Colonic mucosa (tissue), 4 donors: Measurements from ENCODE around the gene ARPC5. TPM values are rescaled to one million over a fixed set of nuclear protein-coding genes. Genes with fewer than 3 reads are reported as not detected.

ENCODE experiments used
- DNase-seq: peaks from one replicate; pipeline ENCODE4 v3.0.0-alpha.2; 2020
- H3K27ac ChIP-seq: fragments of 200-600 bp; one replicate; pipeline ENCODE4 v1.8.0; 2021
- H3K27me3 ChIP-seq: fragments of 200-600 bp; one replicate; pipeline ENCODE4 v1.8.0; 2021
- H3K36me3 ChIP-seq: fragments of 200-600 bp; one replicate; pipeline ENCODE4 v1.8.0; 2021
- H3K4me1 ChIP-seq: fragments of 200-600 bp; one replicate; pipeline ENCODE4 v1.8.0; 2021; ENCODE audit warnings: mild to moderate bottlenecking
- H3K4me3 ChIP-seq: fragments of 200-600 bp; one replicate; pipeline ENCODE4 v1.8.0; 2021
- H3K9ac ChIP-seq, 2 donors: one replicate each; pipeline ENCODE4 v1.7.0; 2013; ENCODE audit warnings: control low read depth in 2 of 2, low read depth in 2 of 2, low read length in 2 of 2
- H3K9me3 ChIP-seq: fragments of 200-600 bp; one replicate; pipeline ENCODE4 v1.8.0; 2021
- intact Hi-C: fragments of 100-400 bp; cut with DNase I; formaldehyde crosslinking; loops from one replicate; pipeline ENCODE4 v1.14.1; 2022
- total RNA-seq, 2 donors: library from RNA; stranded (reverse); fragmentation: NEBNext Ultra II Directional in 1 of 2; extraction: Animal tissue kit (Norgen Biotek cat#: 25700) in 1 of 2; gene quantifications; one replicate each; pipeline ENCODE4 v1.2.1, GENCODE V29; 2021
- TF ChIP-seq, protein P1 (sequence below): fragments of 200-600 bp; IDR thresholded peaks from one replicate; pipeline ENCODE4 v1.8.0; 2022; ENCODE audit warnings: antibody characterized with exemption, mild to moderate bottlenecking
- donor health status: healthy.
- donor health status: DM: no; HTN: no; CAD: no.
- donor health status: DM: no; HTN: no; CAD: no.

Gene ARPC5
- total RNA-seq, 2 donors from 2014 or later = 147 to 189 TPM

DNA sequence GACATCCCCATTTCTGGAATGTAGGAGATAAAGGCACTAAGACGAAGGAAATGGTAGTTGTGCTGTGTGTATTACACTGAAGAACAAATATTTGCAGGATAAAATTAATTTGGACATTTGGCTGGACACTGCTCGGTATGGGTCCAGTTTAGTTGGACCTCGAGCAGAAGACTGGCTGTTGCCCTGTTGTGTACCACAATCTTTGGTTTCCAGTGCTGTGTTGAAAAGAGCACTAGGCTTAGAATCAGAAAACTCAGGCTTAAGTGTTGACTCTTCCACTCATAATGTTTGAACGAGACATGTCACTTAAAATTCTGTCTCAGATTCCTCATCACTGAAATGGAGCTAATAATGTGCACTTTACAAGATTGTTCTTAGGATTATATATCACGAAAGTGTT is 1.2 kb upstream of the ARPC5 start:
- H3K36me3 ChIP-seq = no peaks in the 10 kb centered on the region
- no peak overlapping the region for H3K4me3 ChIP-seq
- no peaks in the 10 kb centered on the region for H3K9me3 ChIP-seq
- no peak overlapping the region for H3K9ac ChIP-seq
- no peaks in the 10 kb centered on the region for H3K27me3 ChIP-seq
- TF ChIP-seq, protein P1, sequence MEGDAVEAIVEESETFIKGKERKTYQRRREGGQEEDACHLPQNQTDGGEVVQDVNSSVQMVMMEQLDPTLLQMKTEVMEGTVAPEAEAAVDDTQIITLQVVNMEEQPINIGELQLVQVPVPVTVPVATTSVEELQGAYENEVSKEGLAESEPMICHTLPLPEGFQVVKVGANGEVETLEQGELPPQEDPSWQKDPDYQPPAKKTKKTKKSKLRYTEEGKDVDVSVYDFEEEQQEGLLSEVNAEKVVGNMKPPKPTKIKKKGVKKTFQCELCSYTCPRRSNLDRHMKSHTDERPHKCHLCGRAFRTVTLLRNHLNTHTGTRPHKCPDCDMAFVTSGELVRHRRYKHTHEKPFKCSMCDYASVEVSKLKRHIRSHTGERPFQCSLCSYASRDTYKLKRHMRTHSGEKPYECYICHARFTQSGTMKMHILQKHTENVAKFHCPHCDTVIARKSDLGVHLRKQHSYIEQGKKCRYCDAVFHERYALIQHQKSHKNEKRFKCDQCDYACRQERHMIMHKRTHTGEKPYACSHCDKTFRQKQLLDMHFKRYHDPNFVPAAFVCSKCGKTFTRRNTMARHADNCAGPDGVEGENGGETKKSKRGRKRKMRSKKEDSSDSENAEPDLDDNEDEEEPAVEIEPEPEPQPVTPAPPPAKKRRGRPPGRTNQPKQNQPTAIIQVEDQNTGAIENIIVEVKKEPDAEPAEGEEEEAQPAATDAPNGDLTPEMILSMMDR = no peak
- intact Hi-C loops = no loop called here
- no peak overlapping the region for H3K27ac ChIP-seq
- H3K4me1 ChIP-seq = peaks cover 15% of the 10 kb centered on the region
- DNase-seq = no peak

- Histone ChIP-seq H3K27ac (peak overlapping the region; percentile 98), H3K9ac (peak overlapping the region; percentile 31 to 87), H3K36me3 (no peaks in the 10 kb centered on the region), H3K4me3 (peak overlapping the region; percentile 77), H3K27me3 (no peaks in the 10 kb centered on the region), H3K9me3 (no peaks in the 10 kb centered on the region), H3K4me1 (peaks cover 15% of the 10 kb centered on the region)
- intact Hi-C loops = no loop called here
- no peak for DNase-seq
- TF ChIP-seq, protein P1 = no peak
Observed at GRCh38 chr1:183636334-183636682, 725 bp upstream of the ARPC5 start.

GRCh38 chr1:183635099-183635605 is 431 bp downstream of the ARPC5 start:
- Histone ChIP-seq H3K9me3 (no peaks in the 10 kb centered on the region), H3K4me3 (peak overlapping the region; percentile 77), H3K27ac (peak overlapping the region; percentile 98), H3K4me1 (peaks cover 15% of the 10 kb centered on the region), H3K36me3 (no peaks in the 10 kb centered on the region), H3K27me3 (no peaks in the 10 kb centered on the region), H3K9ac (peak overlapping the region; percentile 87 to 89)
- DNase-seq = peak; percentile 64
- intact Hi-C loops = no loop called here
- TF ChIP-seq, protein P1 = no peak

DNA sequence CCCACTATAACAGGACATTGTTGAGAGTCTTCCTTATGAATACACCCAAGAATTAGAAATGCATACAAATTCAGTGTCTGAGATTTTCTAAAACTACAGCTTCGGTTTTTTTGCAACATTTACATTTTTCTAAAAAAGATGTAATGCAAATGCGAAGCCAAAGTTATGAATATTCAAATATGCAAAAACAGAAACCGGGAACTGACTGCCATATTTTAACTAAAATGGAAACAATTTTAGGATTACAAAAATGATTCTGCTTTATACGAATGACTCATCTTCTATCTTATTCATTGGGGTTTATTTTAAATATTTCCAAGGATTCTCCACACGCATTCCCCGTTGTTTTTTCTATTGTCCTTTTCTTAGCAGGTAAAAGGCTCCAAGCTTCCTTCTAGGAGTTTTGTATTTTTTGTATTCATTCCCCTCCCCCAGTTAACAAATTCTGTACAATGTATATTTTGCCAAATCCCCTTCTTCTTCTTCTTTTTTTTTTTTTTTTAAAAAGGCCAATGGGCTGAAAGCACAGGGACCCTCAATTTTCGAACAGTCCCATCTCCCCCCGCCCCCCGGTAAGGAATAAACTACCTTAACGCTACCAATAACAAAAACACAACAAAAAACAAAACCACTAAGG is 1.0 kb downstream of the ARPC5 start:
- intact Hi-C loops = no loop called here
- peak overlapping the region; percentile 77 for H3K4me3 ChIP-seq
- TF ChIP-seq, protein P1 = no peak
- peaks cover 15% of the 10 kb centered on the region for H3K4me1 ChIP-seq
- no peaks in the 10 kb centered on the region for H3K9me3 ChIP-seq
- H3K36me3 ChIP-seq = no peaks in the 10 kb centered on the region
- no peak for DNase-seq
- H3K27ac ChIP-seq = peak overlapping the region; percentile 98
- peak overlapping the region; percentile 87 to 89 for H3K9ac ChIP-seq
- no peaks in the 10 kb centered on the region for H3K27me3 ChIP-seq

DNA sequence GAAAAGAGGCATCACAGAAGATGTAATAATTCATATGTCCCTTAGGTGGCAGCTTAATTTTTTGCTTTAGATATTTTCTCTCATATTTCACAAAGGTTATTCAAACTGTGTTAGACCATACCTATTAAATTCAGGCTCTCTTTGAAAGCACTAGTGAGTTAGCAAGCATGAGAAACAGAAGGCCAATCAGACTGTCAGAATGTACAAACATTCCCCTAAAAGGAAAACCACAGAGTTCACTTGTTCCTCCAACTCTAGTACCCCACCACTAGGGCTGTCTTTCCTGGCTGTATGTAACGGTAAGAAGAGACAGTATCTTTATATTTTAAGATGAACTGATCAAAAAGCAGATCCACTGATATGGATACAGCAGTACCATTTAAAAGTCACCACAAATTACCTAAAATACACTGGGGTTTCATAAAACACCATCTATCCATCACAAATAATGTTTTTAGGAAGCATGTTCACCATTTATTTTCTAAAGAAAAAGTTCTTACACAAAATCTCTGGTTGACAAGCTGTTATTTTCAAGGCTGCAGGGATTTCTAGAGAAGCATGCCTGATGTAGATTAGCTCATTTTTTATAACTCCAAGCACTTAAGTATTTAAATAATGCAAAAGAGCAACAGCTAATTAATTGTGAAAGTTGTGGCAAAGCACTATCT is 1.8 kb downstream of the ARPC5 start:
- Histone ChIP-seq H3K9ac (peak overlapping the region in 1 of 2 donors; percentile 87), H3K27me3 (no peaks in the 10 kb centered on the region), H3K27ac (peak overlapping the region; percentile 98), H3K36me3 (no peaks in the 10 kb centered on the region), H3K9me3 (no peaks in the 10 kb centered on the region), H3K4me1 (peaks cover 15% of the 10 kb centered on the region), H3K4me3 (peak overlapping the region; percentile 77)
- TF ChIP-seq, protein P1 = peak; percentile 44
- intact Hi-C loops = no loop called here
- no peak for DNase-seq
